ENCODE measurements around the gene LRCH1.

LRCH1 gene

GRCh38 chr13:46717856-46718255, 164.9 kb downstream of the LRCH1 start:
- H3K9me3 ChIP-seq (ENCODE audit: control insufficient read depth, low read length) = no peaks in the 10 kb centered on the region
- H2BK5ac ChIP-seq (ENCODE audit: low read depth, low read length, poor library complexity, severe bottlenecking) = no peak overlapping the region
- DNase-seq = no peak
- H2BK15ac ChIP-seq (ENCODE audit: low read depth, poor library complexity, severe bottlenecking) = no peak overlapping the region
- peaks cover 10 to 28% of the 10 kb centered on the region in 2 experiments for H3K36me3 ChIP-seq (ENCODE audit: control insufficient read depth in 1 of 2, insufficient read depth in 2 of 2, low read depth in 1 of 2, low read length in 2 of 2)
- H3K4me2 ChIP-seq (ENCODE audit: low read length, poor library complexity, severe bottlenecking) = no peak overlapping the region
- peaks cover 3% of the 10 kb centered on the region for H3K4me1 ChIP-seq (ENCODE audit: control insufficient read depth, insufficient read depth, low read depth, low read length)
- no peak overlapping the region for H3K18ac ChIP-seq (ENCODE audit: low read depth in 1 of 2, low read length in 2 of 2)
- no peak overlapping the region for H3K4ac ChIP-seq (ENCODE audit: low read depth in 1 of 2, low read length in 2 of 2)
- 62% methylated on average over 2 of the region's 2 CpGs for WGBS
- H3K23ac ChIP-seq (ENCODE audit: low read length in 2 of 2) = no peak overlapping the region
- no peak overlapping the region for H3K4me3 ChIP-seq (ENCODE audit: insufficient read depth in 1 of 2, low read depth in 1 of 2, low read length in 2 of 2)
- H4K8ac ChIP-seq (ENCODE audit: low read length) = no peak overlapping the region
- peaks cover 12% of the 10 kb centered on the region for H3K79me1 ChIP-seq (replicated peaks; ENCODE audit: low read length, poor library complexity, severe bottlenecking)
- H2BK12ac ChIP-seq (ENCODE audit: low read length in 2 of 2) = no peak overlapping the region
- H4K91ac ChIP-seq (ENCODE audit: low read length) = no peak overlapping the region
- no peak overlapping the region for H2BK120ac ChIP-seq (ENCODE audit: low read depth, low read length)
- H3K14ac ChIP-seq (ENCODE audit: low read length in 2 of 2) = no peak overlapping the region
- no peak overlapping the region for H2AFZ ChIP-seq (ENCODE audit: low read depth, low read length)
- no peak overlapping the region for H3K27ac ChIP-seq (ENCODE audit: low read length, poor library complexity, severe bottlenecking)
- H3K27me3 ChIP-seq (ENCODE audit: control insufficient read depth in 1 of 2, insufficient read depth in 1 of 2, low read length in 2 of 2) = no peaks in the 10 kb centered on the region
- no peak overlapping the region for H3K9ac ChIP-seq (ENCODE audit: low read length)
- no peak overlapping the region for H2AK5ac ChIP-seq (ENCODE audit: low read length, severe bottlenecking)

GRCh38 chr13:46720189-46720588, 167.2 kb downstream of the LRCH1 start:
- Histone ChIP-seq H3K4ac (ENCODE audit: low read depth in 1 of 2, low read length in 2 of 2) (no peak overlapping the region), H3K79me1 (replicated peaks; ENCODE audit: low read length, poor library complexity, severe bottlenecking) (peaks cover 9% of the 10 kb centered on the region)
- 93% methylated on average over 8 of the region's 8 CpGs for WGBS

GRCh38 chr13:46721054-46721453, 168.1 kb downstream of the LRCH1 start:
- Histone ChIP-seq H3K4me2 (ENCODE audit: low read length, poor library complexity, severe bottlenecking) (no peak overlapping the region), H3K18ac (ENCODE audit: low read depth in 1 of 2, low read length in 2 of 2) (no peak overlapping the region), H3K4me1 (ENCODE audit: control insufficient read depth, insufficient read depth, low read depth, low read length) (peaks cover 1% of the 10 kb centered on the region), H4K8ac (ENCODE audit: low read length) (no peak overlapping the region), H3K23ac (ENCODE audit: low read length in 2 of 2) (no peak overlapping the region), H2AFZ (ENCODE audit: low read depth, low read length) (no peak overlapping the region), H2BK120ac (ENCODE audit: low read depth, low read length) (no peak overlapping the region), H3K79me1 (replicated peaks; ENCODE audit: low read length, poor library complexity, severe bottlenecking) (peaks cover 9% of the 10 kb centered on the region), H3K4ac (ENCODE audit: low read depth in 1 of 2, low read length in 2 of 2) (no peak overlapping the region), H4K91ac (ENCODE audit: low read length) (no peak overlapping the region), H3K14ac (ENCODE audit: low read length in 2 of 2) (no peak overlapping the region), H3K4me3 (ENCODE audit: insufficient read depth in 1 of 2, low read depth in 1 of 2, low read length in 2 of 2) (no peak overlapping the region), H2BK12ac (ENCODE audit: low read length in 2 of 2) (no peak overlapping the region), H3K9ac (ENCODE audit: low read length) (peak overlapping the region; percentile 56), H3K27me3 (ENCODE audit: control insufficient read depth in 1 of 2, insufficient read depth in 1 of 2, low read length in 2 of 2) (no peaks in the 10 kb centered on the region), H2AK5ac (ENCODE audit: low read length, severe bottlenecking) (no peak overlapping the region), H3K9me3 (ENCODE audit: control insufficient read depth, low read length) (no peaks in the 10 kb centered on the region), H2BK15ac (ENCODE audit: low read depth, poor library complexity, severe bottlenecking) (no peak overlapping the region), H3K36me3 (ENCODE audit: control insufficient read depth in 1 of 2, insufficient read depth in 2 of 2, low read depth in 1 of 2, low read length in 2 of 2) (peaks cover 11 to 35% of the 10 kb centered on the region in 2 experiments), H2BK5ac (ENCODE audit: low read depth, low read length, poor library complexity, severe bottlenecking) (no peak overlapping the region), H3K27ac (ENCODE audit: low read length, poor library complexity, severe bottlenecking) (no peak overlapping the region)
- DNase-seq = peak; percentile 63
- 43% methylated on average over 3 of the region's 4 CpGs for WGBS

More at GRCh38 chr13:46720189-46720588, 167.2 kb downstream of the LRCH1 start:
- Histone ChIP-seq H3K4me2 (ENCODE audit: low read length, poor library complexity, severe bottlenecking) (no peak overlapping the region), H2AK5ac (ENCODE audit: low read length, severe bottlenecking) (no peak overlapping the region), H3K18ac (ENCODE audit: low read depth in 1 of 2, low read length in 2 of 2) (no peak overlapping the region), H3K27ac (ENCODE audit: low read length, poor library complexity, severe bottlenecking) (no peak overlapping the region), H2BK15ac (ENCODE audit: low read depth, poor library complexity, severe bottlenecking) (no peak overlapping the region), H3K27me3 (ENCODE audit: control insufficient read depth in 1 of 2, insufficient read depth in 1 of 2, low read length in 2 of 2) (no peaks in the 10 kb centered on the region), H3K36me3 (ENCODE audit: control insufficient read depth in 1 of 2, insufficient read depth in 2 of 2, low read depth in 1 of 2, low read length in 2 of 2) (peaks cover 14 to 33% of the 10 kb centered on the region in 2 experiments), H4K8ac (ENCODE audit: low read length) (no peak overlapping the region), H3K14ac (ENCODE audit: low read length in 2 of 2) (no peak overlapping the region), H3K9me3 (ENCODE audit: control insufficient read depth, low read length) (no peaks in the 10 kb centered on the region), H4K91ac (ENCODE audit: low read length) (no peak overlapping the region), H3K4me1 (ENCODE audit: control insufficient read depth, insufficient read depth, low read depth, low read length) (peaks cover 1% of the 10 kb centered on the region), H2BK120ac (ENCODE audit: low read depth, low read length) (no peak overlapping the region), H2AFZ (ENCODE audit: low read depth, low read length) (no peak overlapping the region), H3K9ac (ENCODE audit: low read length) (peak overlapping the region; percentile 56), H2BK12ac (ENCODE audit: low read length in 2 of 2) (no peak overlapping the region), H3K23ac (ENCODE audit: low read length in 2 of 2) (peak overlapping the region in 1 of 2 experiments; percentile 72), H2BK5ac (ENCODE audit: low read depth, low read length, poor library complexity, severe bottlenecking) (no peak overlapping the region), H3K4me3 (ENCODE audit: insufficient read depth in 1 of 2, low read depth in 1 of 2, low read length in 2 of 2) (no peak overlapping the region)
- no peak for DNase-seq

- no peak overlapping the region for H2AFZ ChIP-seq (ENCODE audit: low read depth, low read length)
- H3K36me3 ChIP-seq (ENCODE audit: control insufficient read depth in 1 of 2, insufficient read depth in 2 of 2, low read depth in 1 of 2, low read length in 2 of 2) = peaks cover 32 to 79% of the 10 kb centered on the region in 2 experiments
- no peaks in the 10 kb centered on the region for H3K4me1 ChIP-seq (ENCODE audit: control insufficient read depth, insufficient read depth, low read depth, low read length)
- H3K14ac ChIP-seq (ENCODE audit: low read length in 2 of 2) = no peak overlapping the region
- no peak overlapping the region for H2BK120ac ChIP-seq (ENCODE audit: low read depth, low read length)
- H3K27ac ChIP-seq (ENCODE audit: low read length, poor library complexity, severe bottlenecking) = no peak overlapping the region
- DNase-seq = no peak
- H3K4me2 ChIP-seq (ENCODE audit: low read length, poor library complexity, severe bottlenecking) = no peak overlapping the region
- H3K23ac ChIP-seq (ENCODE audit: low read length in 2 of 2) = no peak overlapping the region
- H4K8ac ChIP-seq (ENCODE audit: low read length) = no peak overlapping the region
- no peak overlapping the region for H3K4ac ChIP-seq (ENCODE audit: low read depth in 1 of 2, low read length in 2 of 2)
- no peak overlapping the region for H3K4me3 ChIP-seq (ENCODE audit: insufficient read depth in 1 of 2, low read depth in 1 of 2, low read length in 2 of 2)
- no peak overlapping the region for H3K9ac ChIP-seq (ENCODE audit: low read length)
- H2BK5ac ChIP-seq (ENCODE audit: low read depth, low read length, poor library complexity, severe bottlenecking) = no peak overlapping the region
- H4K91ac ChIP-seq (ENCODE audit: low read length) = no peak overlapping the region
- H3K18ac ChIP-seq (ENCODE audit: low read depth in 1 of 2, low read length in 2 of 2) = no peak overlapping the region
- 100% methylated on average over 5 of the region's 5 CpGs for WGBS
- no peak overlapping the region for H2AK5ac ChIP-seq (ENCODE audit: low read length, severe bottlenecking)
- peaks cover 13% of the 10 kb centered on the region for H3K79me1 ChIP-seq (replicated peaks; ENCODE audit: low read length, poor library complexity, severe bottlenecking)
- H2BK15ac ChIP-seq (ENCODE audit: low read depth, poor library complexity, severe bottlenecking) = no peak overlapping the region
- no peaks in the 10 kb centered on the region for H3K27me3 ChIP-seq (ENCODE audit: control insufficient read depth in 1 of 2, insufficient read depth in 1 of 2, low read length in 2 of 2)
- H3K9me3 ChIP-seq (ENCODE audit: control insufficient read depth, low read length) = no peaks in the 10 kb centered on the region
- no peak overlapping the region for H2BK12ac ChIP-seq (ENCODE audit: low read length in 2 of 2)
Measured at GRCh38 chr13:46726347-46726746, 173.4 kb downstream of the LRCH1 start.
